Lung (tissue), 16 donors: ENCODE data around the gene KIF25. TPM values are rescaled to one million over a fixed set of nuclear protein-coding genes. Genes with fewer than 3 reads are reported as not detected.

Experiments used
- ATAC-seq: fragments of 200-7000 bp; cut with Tn5 transposase; one replicate; pipeline ENCODE4 v1.9.1; 2020; ENCODE audit warnings: moderate number of reproducible peaks; ENCODE audit not compliant: insufficient read depth, low FRiP score
- DNase-seq, 3 donors: peaks; one replicate each; pipeline ENCODE4 v3.0.0-alpha.2; 2013 to 2017
- H3K27ac ChIP-seq, 2 donors: one replicate each; pipeline ENCODE4 v1.5.1; 2013; ENCODE audit warnings: mild to moderate bottlenecking in 2 of 2, moderate library complexity in 2 of 2, control low read depth in 1 of 2, inconsistent platforms in 1 of 2, low read depth in 1 of 2, low read length in 1 of 2
- H3K27me3 ChIP-seq, 3 donors: one replicate each; pipeline ENCODE4 v1.5.1; 2013; ENCODE audit warnings: low read length in 2 of 3; ENCODE audit not compliant: control insufficient read depth in 3 of 3, insufficient read depth in 3 of 3
- H3K36me3 ChIP-seq, 4 donors: one replicate each; pipeline ENCODE4 v1.5.1; 2013; ENCODE audit warnings: low read length in 4 of 4, mild to moderate bottlenecking in 1 of 4, moderate library complexity in 1 of 4; ENCODE audit not compliant: control insufficient read depth in 4 of 4, insufficient read depth in 4 of 4
- H3K4me1 ChIP-seq, 5 donors: one replicate each; pipeline ENCODE4 v1.5.1; 2013; ENCODE audit warnings: low read length in 5 of 5, mild to moderate bottlenecking in 2 of 5, moderate library complexity in 1 of 5; ENCODE audit not compliant: control insufficient read depth in 5 of 5, insufficient read depth in 5 of 5
- H3K4me3 ChIP-seq: one replicate; pipeline ENCODE4 v1.5.1; 2013; ENCODE audit warnings: mild to moderate bottlenecking, control low read depth, moderate library complexity
- H3K9ac ChIP-seq, 2 donors: one replicate each; pipeline ENCODE4 v1.5.1; 2013; ENCODE audit warnings: low read length in 2 of 2, control low read depth in 1 of 2; ENCODE audit not compliant: insufficient read depth in 1 of 2
- H3K9me3 ChIP-seq, 4 donors: one replicate each; pipeline ENCODE4 v1.5.1; 2013; ENCODE audit warnings: low read length in 3 of 4, mild to moderate bottlenecking in 1 of 4, moderate library complexity in 1 of 4; ENCODE audit not compliant: control insufficient read depth in 4 of 4, insufficient read depth in 3 of 4
- CTCF ChIP-seq: IDR thresholded peaks from 2 replicates; pipeline ENCODE4 v1.5.1; 2012; ENCODE audit warnings: mild to moderate bottlenecking; ENCODE audit errors: control extremely low read depth, extremely low read depth
- WGBS, 2 donors: extraction: QIAGEN DNeasy Blood & Tissue Kit; methylation state at CpG; one replicate each; pipeline ENCODE4 v1.1.7; 2013; 5-methylcytosine and 5-hydroxymethylcytosine counted together
- long read RNA-seq, 5 donors: transcript quantifications; one replicate each; lab custom pipeline, GENCODE V29; 2026
- polyA plus RNA-seq, 2 donors: library from polyadenylated mRNA; stranded (reverse); fragments of 200-250 nt; gene quantifications; one replicate each; pipeline ENCODE4 v1.2.1, GENCODE V29; 2013
- total RNA-seq, 2 donors: library from RNA; depleted of rRNA in 1 of 2; stranded (reverse); fragments of >200 nt in 1 of 2; gene quantifications; one replicate each; pipeline ENCODE4 v1.2.1, GENCODE V29; 2014 to 2021
- donor health status: control.
- donor health status: control.
- donor health status: Bipolar disorder and iron deficiency.
- donor health status: healthy.
- donor health status: DM: yes; HTN: yes; CAD: no.

The KIF25 gene, protein sequence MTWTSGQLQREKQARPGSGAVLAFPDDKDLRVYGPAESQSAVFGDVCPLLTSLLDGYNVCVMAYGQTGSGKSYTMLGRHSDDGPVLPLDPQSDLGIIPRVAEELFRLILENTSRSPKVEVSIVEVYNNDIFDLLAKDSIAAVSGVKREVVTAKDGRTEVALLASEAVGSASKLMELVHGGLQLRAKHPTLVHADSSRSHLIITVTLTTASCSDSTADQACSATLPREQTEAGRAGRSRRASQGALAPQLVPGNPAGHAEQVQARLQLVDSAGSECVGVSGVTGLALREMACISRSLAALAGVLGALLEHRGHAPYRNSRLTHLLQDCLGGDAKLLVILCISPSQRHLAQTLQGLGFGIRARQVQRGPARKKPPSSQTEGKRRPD
- 1 to 10 TPM in 1 of 2 donors, under 1 TPM in 1; 0.46 to 5.3 TPM for total RNA-seq
- polyA plus RNA-seq = under 1 TPM; 0.24 to 0.61 TPM
- long read RNA-seq, donor 1 = 0 reads
- long read RNA-seq, donor 2 = 0 reads
- long read RNA-seq, donor 3 = 0 reads
- long read RNA-seq, donor 4 = 0 reads
- long read RNA-seq, donor 5, partial matches to known transcripts = 0 of 1 reads
- long read RNA-seq, donor 5, other reads (novel, unspliced or antisense) = 0 of 1 reads

GRCh38 chr6:167997642-167998041, at the start of gene KIF25:
Gene KIF25 (plus strand): TSS chr6:167997671. CDS start chr6:168029586, 31,915 bp downstream.
- no peaks in the 10 kb centered on the region for H3K27me3 ChIP-seq
- WGBS, 2 donors = 73 to 86% methylated on average over 9 of the region's 9 CpGs
- no peak for TF ChIP-seq CTCF

DNA sequence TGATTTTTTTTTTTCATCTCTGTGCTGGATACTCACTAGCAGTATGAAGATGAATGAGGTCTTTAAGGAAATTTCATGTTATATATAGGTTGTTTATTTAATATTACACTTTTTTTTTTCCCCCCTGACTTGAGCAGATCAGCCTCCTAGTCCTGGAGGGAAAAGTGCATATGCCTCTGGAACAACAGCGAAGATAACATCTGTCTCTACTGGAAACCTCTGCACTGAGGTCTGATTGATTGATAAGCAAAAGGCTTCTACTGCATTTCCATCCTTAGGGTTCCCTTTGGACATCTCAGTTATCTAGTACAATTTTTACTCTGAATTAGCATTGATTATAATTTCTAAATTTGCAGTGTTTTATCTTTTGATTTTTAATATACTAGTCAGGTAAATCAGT, 49.8 kb upstream of the KIF25 start:
- no peak for TF ChIP-seq CTCF
- peaks cover 38 to 83% (median 53%) of the 10 kb centered on the region in 4 donors for H3K36me3 ChIP-seq
- no peak for ATAC-seq

More at GRCh38 chr6:167997642-167998041, at the start of gene KIF25:
- H3K4me3 ChIP-seq = no peak within 1 kb of the TSS
- peaks cover 0 to 5% (median 0%) of the 10 kb centered on the region in 4 donors for H3K36me3 ChIP-seq
- H3K9me3 ChIP-seq = peaks cover 0 to 2% (median 0%) of the 10 kb centered on the region in 4 donors
- DNase-seq (no peak), ATAC-seq (no peak)
- H3K9ac ChIP-seq = no peak within 1 kb of the TSS
- no peak within 1 kb of the TSS for H3K27ac ChIP-seq
- H3K4me1 ChIP-seq = peaks cover 0 to 4% (median 0%) of the 10 kb centered on the region in 5 donors

DNA sequence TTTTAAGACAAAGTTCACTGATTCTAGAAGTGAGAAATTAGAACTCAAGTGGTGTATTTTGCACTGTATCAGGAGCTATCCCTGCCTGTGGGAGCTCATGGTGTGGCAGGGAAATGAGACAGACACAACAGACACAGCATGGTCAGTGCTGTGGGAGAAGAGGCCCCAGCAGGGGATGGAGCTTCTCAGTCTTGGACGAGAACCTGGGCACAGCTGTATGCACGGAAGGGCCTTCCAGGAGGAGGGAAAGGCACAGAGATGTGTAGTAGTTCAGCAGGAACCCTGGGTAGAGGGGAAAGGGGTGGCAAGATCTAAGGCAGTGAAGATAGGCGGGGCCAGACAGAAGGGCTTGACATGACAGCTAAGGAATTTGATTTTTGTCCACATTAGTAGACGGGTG, 48.8 kb upstream of the KIF25 start:
- Histone ChIP-seq H3K36me3 (peaks cover 37 to 77% (median 50%) of the 10 kb centered on the region in 4 donors), H3K27me3 (no peaks in the 10 kb centered on the region), H3K9ac (no peak overlapping the region), H3K4me1 (peaks cover 0 to 7% (median 0%) of the 10 kb centered on the region in 5 donors), H3K27ac (no peak overlapping the region), H3K9me3 (peaks cover 0 to 5% (median 0%) of the 10 kb centered on the region in 4 donors), H3K4me3 (no peak overlapping the region)
- ATAC-seq = no peak
- no peak for TF ChIP-seq CTCF
- WGBS, 2 donors = 84 to 89% methylated on average over 4 of the region's 4 CpGs
- no peak for DNase-seq

More for the DNA sequence above, 49.8 kb upstream of the KIF25 start:
- Histone ChIP-seq H3K4me1 (peaks cover 0 to 3% (median 0%) of the 10 kb centered on the region in 5 donors), H3K27ac (no peak overlapping the region), H3K4me3 (no peak overlapping the region), H3K9ac (no peak overlapping the region), H3K9me3 (peaks cover 0 to 5% (median 0%) of the 10 kb centered on the region in 4 donors), H3K27me3 (no peaks in the 10 kb centered on the region)
- DNase-seq = no peak
- 95 to 96% methylated on average over 1 of the region's 1 CpG for WGBS, 2 donors
